A549 (cell line): Measurements from ENCODE around the gene IGF2R. TPM values are rescaled to one million over a fixed set of nuclear protein-coding genes. Genes with fewer than 3 reads are reported as not detected.

Experiments
- ATAC-seq, 2 experiments: fragments of 200-7000 bp in 1 of 2; fragments of >200 bp in 1 of 2; cut with Nextera tagmentation in 1 of 2; cut with Tn5 transposase in 1 of 2; 3 replicates each; pipeline versions ENCODE4 v1.8.0 to v1.9.1; 2018 to 2020; ENCODE audit warnings: mild to moderate bottlenecking in 1 of 2, moderate library complexity in 1 of 2
- CTCF ChIA-PET: fragments of 300-600 bp; sonication (Branson Sonifier 250); formaldehyde crosslinking; extraction: SDS; loops from one replicate; lab custom pipeline; 2021; ENCODE audit warnings: antibody characterized with exemption, inconsistent platforms; lab: Yijun Ruan, JAX
- POLR2A ChIA-PET: fragments of 350-600 bp; formaldehyde crosslinking; extraction: SDS; loops from one replicate; lab custom pipeline; 2021; ENCODE audit warnings: antibody characterized with exemption, inconsistent platforms; lab: Yijun Ruan, JAX
- DNase-seq, 2 experiments: peaks; one replicate each; pipeline versions ENCODE4 v3.0.0 to v3.0.0-alpha.2; 2011 to 2016; ENCODE audit warnings: low read depth in 1 of 2, low spot score in 1 of 2
- FAIRE-seq: peaks from 2 replicates; lab custom pipeline; 2011; peaks lifted over from hg19 to GRCh38; lab: Jason Lieb, UNC
- H3K27ac ChIP-seq, 2 experiments: fragments of >200 bp; sonication (Bioruptor Twin); formaldehyde crosslinking; 3 replicates each; pipeline ENCODE4 v1.5.1; 2016 to 2017
- H3K4me1 ChIP-seq: fragments of >200 bp; sonication (Bioruptor Twin); formaldehyde crosslinking; 3 replicates; pipeline ENCODE4 v1.6.1; 2016
- H3K4me2 ChIP-seq: fragments of >200 bp; sonication (Bioruptor Twin); formaldehyde crosslinking; 3 replicates; pipeline ENCODE4 v1.6.1; 2016
- H3K4me3 ChIP-seq: fragments of >200 bp; sonication (Bioruptor Twin); formaldehyde crosslinking; 3 replicates; pipeline ENCODE4 v1.5.1; 2016
- H3K9me3 ChIP-seq: fragments of >200 bp; sonication (Bioruptor Twin); formaldehyde crosslinking; 3 replicates; pipeline ENCODE4 v1.6.1; 2016
- BHLHE40 ChIP-seq: IDR thresholded peaks from 2 replicates; pipeline ENCODE4 v1.6.1; 2012; ENCODE audit warnings: low read depth, low read length, inconsistent platforms
- CBX2 ChIP-seq: fragments of 200-600 bp; sonication (generic); IDR thresholded peaks from 2 replicates; pipeline ENCODE4 v1.6.1; 2016; ENCODE audit warnings: low read depth, mild to moderate bottlenecking, borderline replicate concordance
- EHF ChIP-seq: fragments of 250-450 bp; sonication (Bioruptor Pico); IDR thresholded peaks from 2 replicates; pipeline ENCODE4 v1.5.0; 2020; ENCODE audit warnings: mild to moderate bottlenecking
- GATA3 ChIP-seq: IDR thresholded peaks from 2 replicates; pipeline ENCODE4 v1.6.1; 2012; ENCODE audit warnings: borderline replicate concordance
- HEYL ChIP-seq: fragments of 250-450 bp; sonication (Bioruptor Pico); IDR thresholded peaks from 2 replicates; pipeline ENCODE4 v1.8.0; 2021; ENCODE audit warnings: mild to moderate bottlenecking, moderate library complexity
- HOXB5 ChIP-seq: fragments of 250-450 bp; sonication (Bioruptor Pico); IDR thresholded peaks from 2 replicates; pipeline ENCODE4 v1.5.0; 2020; ENCODE audit warnings: mild to moderate bottlenecking, moderate library complexity
- JUN ChIP-seq, 2 experiments: fragments of >200 bp; sonication (Bioruptor Twin); formaldehyde crosslinking; IDR thresholded peaks; 2 replicates in 1 of 2; 3 replicates in 1 of 2; pipeline ENCODE4 v1.6.1; 2016 to 2017
- KDM1A ChIP-seq: fragments of 200-600 bp; sonication (generic); IDR thresholded peaks from 2 replicates; pipeline ENCODE4 v1.6.1; 2016; ENCODE audit warnings: low read depth, mild to moderate bottlenecking
- MYC ChIP-seq: IDR thresholded peaks from 2 replicates; pipeline ENCODE4 v1.6.1; 2012; ENCODE audit warnings: mild to moderate bottlenecking, inconsistent platforms, low read length, improper control_type of control experiment, borderline replicate concordance
- NR3C1 ChIP-seq: fragments of >200 bp; sonication (Bioruptor Twin); formaldehyde crosslinking; IDR thresholded peaks from 3 replicates; pipeline ENCODE4 v1.6.1; 2017
- RAD21 ChIP-seq, 2 experiments: fragments of >200 bp in 1 of 2; sonication (Bioruptor Twin) in 1 of 2; formaldehyde crosslinking in 1 of 2; IDR thresholded peaks in 1 of 2; conservative IDR thresholded peaks in 1 of 2; 2 replicates in 1 of 2; 3 replicates in 1 of 2; pipeline ENCODE4 v1.6.1; 2012 to 2018; ENCODE audit warnings: inconsistent platforms in 1 of 2
- RARB ChIP-seq: fragments of 250-450 bp; sonication (Bioruptor Pico); IDR thresholded peaks from 2 replicates; pipeline ENCODE4 v1.8.0; 2021; ENCODE audit warnings: mild to moderate bottlenecking, moderate library complexity
- SMC3 ChIP-seq: fragments of >200 bp; sonication (Bioruptor Twin); formaldehyde crosslinking; IDR thresholded peaks from 3 replicates; pipeline ENCODE4 v1.6.1; 2018; ENCODE audit warnings: inconsistent platforms
- TP53 ChIP-seq: fragments of 250-450 bp; sonication (Bioruptor Pico); IDR thresholded peaks from 2 replicates; pipeline ENCODE4 v1.5.0; 2021; ENCODE audit warnings: mild to moderate bottlenecking, moderate library complexity
- ZC3H11A ChIP-seq: fragments of 450-650 bp; IDR thresholded peaks from 2 replicates; pipeline ENCODE4 v1.6.1; 2014; ENCODE audit warnings: antibody characterized with exemption, mild to moderate bottlenecking
- ZFP36 ChIP-seq: fragments of 450-650 bp; IDR thresholded peaks from 2 replicates; pipeline ENCODE4 v1.6.1; 2014; ENCODE audit warnings: borderline replicate concordance; ENCODE audit not compliant: partially characterized antibody
- WGBS: methylation state at CpG from one replicate; pipeline ENCODE4 v1.1.6; 2017; ENCODE audit errors: missing lambda C conversion rate; 5-methylcytosine and 5-hydroxymethylcytosine counted together
- polyA plus RNA-seq, 4 experiments: library from polyadenylated mRNA; depleted of rRNA in 3 of 4; stranded (reverse); fragments of >200 nt; fragmentation: RNase III in 1 of 4; extraction: RNeasy Plus Mini Kit Qiagen cat#74134 plus additional on column Dnase treatment in 1 of 4; gene quantifications; 2 replicates in 3 of 4; 3 replicates in 1 of 4; pipeline ENCODE4 v1.2.3, GENCODE V29; 2011 to 2017
- TF ChIP-seq, protein P1 (sequence below): IDR thresholded peaks from 2 replicates; pipeline ENCODE4 v1.6.1; 2012
- TF ChIP-seq, protein P2 (sequence below): fragments of 250-450 bp; sonication (Bioruptor Pico); IDR thresholded peaks from 2 replicates; pipeline ENCODE4 v1.5.0; 2021; ENCODE audit warnings: mild to moderate bottlenecking, moderate library complexity, borderline replicate concordance
- TF ChIP-seq, protein P3 (sequence below): fragments of 150-350 bp; IDR thresholded peaks from 2 replicates; pipeline ENCODE4 v1.6.1; 2014; ENCODE audit warnings: low read depth, mild to moderate bottlenecking, low read length
- TF ChIP-seq, protein P4 (sequence below): fragments of 450-650 bp; IDR thresholded peaks from 2 replicates; pipeline ENCODE4 v1.6.1; 2014; ENCODE audit warnings: antibody characterized with exemption

IGF2R gene
- polyA plus RNA-seq, 2 of the 4 experiments (the other 2 are of a cell fraction): 17.6 to 24.9 TPM

DNA sequence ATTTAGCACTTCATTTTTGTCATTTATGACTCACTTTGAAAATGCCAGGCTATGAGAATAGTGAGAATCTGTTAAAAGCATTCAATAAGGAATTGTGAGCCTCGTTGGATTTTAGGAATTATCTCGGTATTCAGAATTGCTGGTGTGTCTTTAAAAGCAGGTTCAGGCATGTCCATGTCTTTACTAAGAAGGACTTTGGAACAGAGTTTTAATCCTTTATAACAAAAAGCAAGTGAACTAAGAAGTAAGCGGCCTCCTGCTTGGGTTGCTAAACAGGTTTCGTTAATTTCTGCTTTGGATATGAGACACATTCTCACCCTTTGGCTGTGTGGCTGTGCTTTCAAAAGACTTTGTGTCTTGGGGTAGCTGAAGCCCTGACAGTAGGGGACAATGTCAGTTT is 74.9 kb downstream of the IGF2R start:
- Histone ChIP-seq H3K4me2 (no peak overlapping the region), H3K27ac (no peak overlapping the region), H3K4me1 (peaks cover 22% of the 10 kb centered on the region), H3K9me3 (no peaks in the 10 kb centered on the region), H3K4me3 (no peak overlapping the region)
- DNase-seq (no peak), ATAC-seq (no peak), FAIRE-seq (no peak)
- ChIA-PET POLR2A (no interaction called here), CTCF (no interaction called here)
- 80% methylated on average over 4 of the region's 4 CpGs for WGBS
- TF ChIP-seq HOXB5 (CRISPR knock-in tag) (no peak), ZFP36 (no peak), KDM1A (no peak), BHLHE40 (no peak), JUN (IDR thresholded peaks at IDR 0.05) (no peak)
- TF ChIP-seq, protein P1, sequence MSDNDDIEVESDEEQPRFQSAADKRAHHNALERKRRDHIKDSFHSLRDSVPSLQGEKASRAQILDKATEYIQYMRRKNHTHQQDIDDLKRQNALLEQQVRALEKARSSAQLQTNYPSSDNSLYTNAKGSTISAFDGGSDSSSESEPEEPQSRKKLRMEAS: no peak
- TF ChIP-seq, protein P2, sequence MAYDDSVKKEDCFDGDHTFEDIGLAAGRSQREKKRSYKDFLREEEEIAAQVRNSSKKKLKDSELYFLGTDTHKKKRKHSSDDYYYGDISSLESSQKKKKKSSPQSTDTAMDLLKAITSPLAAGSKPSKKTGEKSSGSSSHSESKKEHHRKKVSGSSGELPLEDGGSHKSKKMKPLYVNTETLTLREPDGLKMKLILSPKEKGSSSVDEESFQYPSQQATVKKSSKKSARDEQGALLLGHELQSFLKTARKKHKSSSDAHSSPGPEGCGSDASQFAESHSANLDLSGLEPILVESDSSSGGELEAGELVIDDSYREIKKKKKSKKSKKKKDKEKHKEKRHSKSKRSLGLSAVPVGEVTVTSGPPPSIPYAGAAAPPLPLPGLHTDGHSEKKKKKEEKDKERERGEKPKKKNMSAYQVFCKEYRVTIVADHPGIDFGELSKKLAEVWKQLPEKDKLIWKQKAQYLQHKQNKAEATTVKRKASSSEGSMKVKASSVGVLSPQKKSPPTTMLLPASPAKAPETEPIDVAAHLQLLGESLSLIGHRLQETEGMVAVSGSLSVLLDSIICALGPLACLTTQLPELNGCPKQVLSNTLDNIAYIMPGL: no peak

DNA sequence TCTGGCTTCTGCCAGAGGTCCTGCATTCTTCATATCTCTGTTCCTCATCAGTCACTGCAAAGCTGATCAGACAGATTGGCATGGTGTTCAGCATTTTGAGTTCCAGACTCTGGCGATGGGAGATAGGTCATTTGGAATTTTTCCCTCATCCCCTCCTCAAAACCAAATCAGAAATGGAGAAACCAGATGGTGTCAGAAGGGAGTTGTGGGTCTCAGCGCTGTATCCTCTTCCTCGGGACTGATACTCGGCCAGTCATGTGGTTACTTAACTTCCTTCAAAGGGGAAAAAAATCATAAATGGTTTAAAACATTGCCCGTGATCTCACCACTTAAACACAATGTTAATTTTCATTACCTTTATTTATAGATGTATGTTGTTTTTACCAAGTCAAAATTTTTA is 75.8 kb downstream of the IGF2R start:
- no peak overlapping the region for H3K4me3 ChIP-seq
- CTCF ChIA-PET: no interaction called here
- 94% methylated on average over 5 of the region's 5 CpGs for WGBS
- FAIRE-seq (no peak), DNase-seq (no peak), ATAC-seq (no peak)
- POLR2A ChIA-PET: no interaction called here
- no peaks in the 10 kb centered on the region for H3K9me3 ChIP-seq
- no peak overlapping the region for H3K4me2 ChIP-seq
- TF ChIP-seq HEYL (CRISPR knock-in tag) (no peak), RAD21 (conservative IDR thresholded peaks at IDR 0.05 in 1 of 2, IDR thresholded peaks at IDR 0.05 in 1 of 2) (no peak), CBX2 (no peak), ZC3H11A (no peak), NR3C1 (no peak), GATA3 (no peak), RARB (no peak), TP53 (CRISPR knock-in tag) (no peak), EHF (CRISPR knock-in tag) (no peak), MYC (no peak), ZFP36 (no peak), SMC3 (no peak)
- TF ChIP-seq, protein P3, sequence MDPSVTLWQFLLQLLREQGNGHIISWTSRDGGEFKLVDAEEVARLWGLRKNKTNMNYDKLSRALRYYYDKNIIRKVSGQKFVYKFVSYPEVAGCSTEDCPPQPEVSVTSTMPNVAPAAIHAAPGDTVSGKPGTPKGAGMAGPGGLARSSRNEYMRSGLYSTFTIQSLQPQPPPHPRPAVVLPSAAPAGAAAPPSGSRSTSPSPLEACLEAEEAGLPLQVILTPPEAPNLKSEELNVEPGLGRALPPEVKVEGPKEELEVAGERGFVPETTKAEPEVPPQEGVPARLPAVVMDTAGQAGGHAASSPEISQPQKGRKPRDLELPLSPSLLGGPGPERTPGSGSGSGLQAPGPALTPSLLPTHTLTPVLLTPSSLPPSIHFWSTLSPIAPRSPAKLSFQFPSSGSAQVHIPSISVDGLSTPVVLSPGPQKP: no peak
- TF ChIP-seq, protein P2: no peak
- TF ChIP-seq, protein P4, sequence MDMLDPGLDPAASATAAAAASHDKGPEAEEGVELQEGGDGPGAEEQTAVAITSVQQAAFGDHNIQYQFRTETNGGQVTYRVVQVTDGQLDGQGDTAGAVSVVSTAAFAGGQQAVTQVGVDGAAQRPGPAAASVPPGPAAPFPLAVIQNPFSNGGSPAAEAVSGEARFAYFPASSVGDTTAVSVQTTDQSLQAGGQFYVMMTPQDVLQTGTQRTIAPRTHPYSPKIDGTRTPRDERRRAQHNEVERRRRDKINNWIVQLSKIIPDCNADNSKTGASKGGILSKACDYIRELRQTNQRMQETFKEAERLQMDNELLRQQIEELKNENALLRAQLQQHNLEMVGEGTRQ: no peak
- peaks cover 22% of the 10 kb centered on the region for H3K4me1 ChIP-seq
- H3K27ac ChIP-seq: no peak overlapping the region
